Neuron (in vitro differentiated cells): ENCODE measurements around the gene KCNAB1.
"Not testable (repeated sequence)": the region's sequence is repeated elsewhere in the genome, so short reads cannot be mapped to it uniquely, and the experiment has no call there.

Experiments used
- H2AFZ ChIP-seq: one replicate; pipeline ENCODE4 v1.6.1; 2013; ENCODE audit warnings: low read depth, mild to moderate bottlenecking, inconsistent platforms, low read length, moderate library complexity
- H3K27me3 ChIP-seq: one replicate; pipeline ENCODE4 v1.6.1; 2013; ENCODE audit warnings: low read length; ENCODE audit not compliant: insufficient read depth
- H3K36me3 ChIP-seq: one replicate; pipeline ENCODE4 v1.6.1; 2013; ENCODE audit warnings: low read length; ENCODE audit not compliant: insufficient read depth
- H3K4me1 ChIP-seq: one replicate; pipeline ENCODE4 v1.6.1; 2013; ENCODE audit warnings: low read length; ENCODE audit not compliant: insufficient read depth
- H3K4me3 ChIP-seq: 2 replicates; pipeline ENCODE4 v1.5.1; 2013; ENCODE audit warnings: mild to moderate bottlenecking, low read length, moderate library complexity
- H3K9me3 ChIP-seq: one replicate; pipeline ENCODE4 v1.6.1; 2013; ENCODE audit warnings: low read length

The KCNAB1 gene

GRCh38 chr3:156172536-156172935, 52.2 kb downstream of the KCNAB1 start:
- Histone ChIP-seq H3K27me3 (no peaks in the 10 kb centered on the region), H3K4me1 (no peaks in the 10 kb centered on the region), H3K9me3 (no peaks in the 10 kb centered on the region), H3K4me3 (no peak overlapping the region), H3K36me3 (no peaks in the 10 kb centered on the region), H2AFZ (no peak overlapping the region)

DNA sequence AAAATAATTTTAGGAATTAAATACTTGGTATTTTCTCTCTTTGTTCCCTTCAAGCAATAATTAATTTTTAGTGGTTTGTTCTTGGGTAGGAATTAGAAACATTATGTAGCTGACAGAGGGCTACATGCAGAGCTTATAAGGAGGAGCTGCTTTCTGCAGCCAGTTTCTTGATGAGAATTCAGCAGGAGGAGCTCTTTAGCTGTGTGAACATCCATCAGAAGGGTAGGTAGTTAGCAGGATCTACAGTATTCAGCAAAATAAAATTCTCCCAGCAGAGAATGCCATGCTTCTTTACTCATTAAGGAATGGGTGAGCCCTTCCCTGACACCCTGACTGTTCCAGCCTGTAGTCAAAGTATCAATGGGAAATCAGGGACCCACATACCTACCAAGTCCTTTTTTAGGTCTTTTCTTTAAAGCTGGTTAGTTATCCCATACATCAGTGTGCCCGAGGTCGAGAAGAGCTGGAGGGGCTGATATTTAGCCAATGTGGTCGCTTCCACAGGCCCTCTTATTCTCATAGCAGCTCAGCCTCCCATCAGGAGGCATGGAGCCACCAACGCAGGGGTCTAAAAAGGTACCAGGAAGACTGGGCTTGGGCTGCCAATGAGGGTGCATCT, 54.0 kb downstream of the KCNAB1 start:
- Histone ChIP-seq H2AFZ (no peak overlapping the region), H3K4me3 (no peak overlapping the region), H3K4me1 (no peaks in the 10 kb centered on the region), H3K27me3 (no peaks in the 10 kb centered on the region), H3K9me3 (no peaks in the 10 kb centered on the region), H3K36me3 (no peaks in the 10 kb centered on the region)

DNA sequence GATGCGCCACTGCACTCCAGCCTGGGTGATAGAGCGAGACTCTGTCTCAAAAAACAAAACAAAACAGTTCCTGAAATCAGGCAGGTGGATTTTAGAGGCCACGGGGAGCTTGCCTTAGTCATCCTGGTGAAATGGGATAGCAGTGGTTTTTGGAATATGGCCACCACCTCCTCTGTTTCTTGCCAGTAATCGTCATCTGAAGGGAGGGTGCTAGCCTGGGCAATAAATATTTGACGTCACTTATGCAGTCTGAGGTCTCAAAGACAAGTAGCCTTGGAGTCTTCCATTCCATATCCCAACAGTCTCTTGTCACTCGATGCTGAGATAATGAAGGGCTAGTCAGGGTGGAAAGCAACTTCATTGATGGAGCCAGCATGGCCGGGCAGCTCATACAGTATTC, 55.2 kb downstream of the KCNAB1 start:
- H3K27me3 ChIP-seq, result no peaks in the 10 kb centered on the region
- H2AFZ ChIP-seq, result no peak overlapping the region
- H3K9me3 ChIP-seq, result no peaks in the 10 kb centered on the region
- H3K4me1 ChIP-seq, result no peaks in the 10 kb centered on the region
- H3K4me3 ChIP-seq, result no peak overlapping the region
- H3K36me3 ChIP-seq, result no peaks in the 10 kb centered on the region

DNA sequence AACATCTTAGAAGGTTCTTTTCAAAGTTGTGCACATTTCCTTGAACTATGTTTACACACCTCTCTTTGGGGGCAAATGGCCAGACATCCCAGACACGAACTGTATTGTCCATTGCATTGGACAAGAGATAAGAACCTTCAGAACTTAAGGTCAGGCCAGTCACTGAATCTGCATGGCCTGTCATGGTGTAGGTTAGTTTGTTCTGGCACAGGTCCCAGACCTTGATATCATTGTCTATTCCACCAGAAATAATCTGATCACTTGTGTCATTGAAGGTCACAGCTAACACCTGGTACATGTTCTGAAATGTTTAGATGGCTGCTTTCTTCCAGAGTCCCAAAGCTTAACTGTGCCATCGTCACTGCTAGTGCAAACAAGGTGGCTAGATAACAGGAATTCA, 55.7 kb downstream of the KCNAB1 start:
- no peak overlapping the region for H3K4me3 ChIP-seq
- no peaks in the 10 kb centered on the region for H3K36me3 ChIP-seq
- no peaks in the 10 kb centered on the region for H3K9me3 ChIP-seq
- H3K27me3 ChIP-seq, result no peaks in the 10 kb centered on the region
- no peak overlapping the region for H2AFZ ChIP-seq
- no peaks in the 10 kb centered on the region for H3K4me1 ChIP-seq

GRCh38 chr3:156176629-156177210, 56.3 kb downstream of the KCNAB1 start:
- no peaks in the 10 kb centered on the region for H3K27me3 ChIP-seq
- no peak overlapping the region for H2AFZ ChIP-seq
- H3K9me3 ChIP-seq, result no peaks in the 10 kb centered on the region
- no peaks in the 10 kb centered on the region for H3K36me3 ChIP-seq
- no peak overlapping the region for H3K4me3 ChIP-seq
- no peaks in the 10 kb centered on the region for H3K4me1 ChIP-seq

GRCh38 chr3:156180077-156180476, 59.7 kb downstream of the KCNAB1 start:
- Histone ChIP-seq H2AFZ (no peak overlapping the region), H3K4me3 (no peak overlapping the region), H3K36me3 (no peaks in the 10 kb centered on the region), H3K9me3 (no peaks in the 10 kb centered on the region), H3K27me3 (no peaks in the 10 kb centered on the region), H3K4me1 (no peaks in the 10 kb centered on the region)

- H3K27me3 ChIP-seq, result no peaks in the 10 kb centered on the region
- no peaks in the 10 kb centered on the region for H3K36me3 ChIP-seq
- H3K9me3 ChIP-seq, result no peaks in the 10 kb centered on the region
- H3K4me3 ChIP-seq, result no peak overlapping the region
- H3K4me1 ChIP-seq, result no peaks in the 10 kb centered on the region
- H2AFZ ChIP-seq, result no peak overlapping the region
These were observed 61.1 kb downstream of the KCNAB1 start for GRCh38 chr3:156181509-156181908.

- Histone ChIP-seq H3K36me3 (no peaks in the 10 kb centered on the region), H2AFZ (no peak overlapping the region), H3K27me3 (no peaks in the 10 kb centered on the region), H3K9me3 (no peaks in the 10 kb centered on the region), H3K4me1 (no peaks in the 10 kb centered on the region), H3K4me3 (no peak overlapping the region)
These were observed 63.0 kb downstream of the KCNAB1 start for GRCh38 chr3:156183396-156183795.

GRCh38 chr3:156184156-156184555, 63.8 kb downstream of the KCNAB1 start:
- no peak overlapping the region for H3K4me3 ChIP-seq
- no peaks in the 10 kb centered on the region for H3K36me3 ChIP-seq
- H3K9me3 ChIP-seq, result no peaks in the 10 kb centered on the region
- H2AFZ ChIP-seq, result no peak overlapping the region
- no peaks in the 10 kb centered on the region for H3K4me1 ChIP-seq
- H3K27me3 ChIP-seq, result no peaks in the 10 kb centered on the region

GRCh38 chr3:156187146-156187769, 66.9 kb downstream of the KCNAB1 start:
- H2AFZ ChIP-seq, result no peak overlapping the region
- no peaks in the 10 kb centered on the region for H3K27me3 ChIP-seq
- H3K36me3 ChIP-seq, result no peaks in the 10 kb centered on the region
- H3K9me3 ChIP-seq, result no peaks in the 10 kb centered on the region
- no peaks in the 10 kb centered on the region for H3K4me1 ChIP-seq
- H3K4me3 ChIP-seq, result no peak overlapping the region

DNA sequence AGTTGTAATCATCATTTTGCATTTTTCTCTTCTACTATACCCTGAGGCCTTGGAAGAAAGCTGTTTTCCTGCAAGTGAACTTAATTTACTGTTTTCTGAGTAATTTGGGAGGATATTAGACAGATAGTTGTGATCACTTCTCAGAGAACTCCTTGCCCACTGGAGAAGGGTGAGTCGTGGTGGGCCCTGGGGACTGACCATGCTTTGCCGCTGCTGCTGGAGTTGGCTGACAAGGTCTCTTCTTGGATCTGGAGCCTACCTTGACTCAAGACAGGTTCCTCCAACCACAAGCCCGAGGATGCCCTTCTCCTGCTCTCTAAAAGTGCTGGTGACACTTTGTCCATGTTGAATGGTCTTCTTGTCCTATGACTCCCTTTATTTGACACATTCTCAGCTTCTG, 68.4 kb downstream of the KCNAB1 start:
- Histone ChIP-seq H3K4me3 (no peak overlapping the region), H3K27me3 (no peaks in the 10 kb centered on the region), H2AFZ (no peak overlapping the region), H3K4me1 (no peaks in the 10 kb centered on the region), H3K36me3 (no peaks in the 10 kb centered on the region), H3K9me3 (no peaks in the 10 kb centered on the region)

DNA sequence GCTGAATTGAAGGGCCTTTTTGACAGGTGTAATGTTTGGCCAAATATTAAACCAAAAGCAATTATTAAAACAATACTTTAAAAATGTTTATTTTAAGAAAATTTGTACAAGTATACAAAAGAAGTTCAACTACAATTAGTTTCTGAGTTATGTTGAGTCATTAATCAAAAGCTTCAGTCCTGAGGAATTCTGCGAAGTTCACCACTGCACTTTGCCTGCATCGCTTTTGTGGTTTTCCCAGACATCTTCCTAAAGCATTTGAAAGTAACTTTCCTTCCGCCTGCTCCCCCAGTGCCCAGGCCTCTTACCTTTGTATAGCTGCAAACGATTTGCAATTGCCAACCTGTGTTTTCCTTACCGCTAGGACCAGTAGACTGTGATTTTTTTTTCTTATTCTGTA, 69.5 kb downstream of the KCNAB1 start:
- no peak overlapping the region for H3K4me3 ChIP-seq
- no peaks in the 10 kb centered on the region for H3K36me3 ChIP-seq
- H3K9me3 ChIP-seq, result no peaks in the 10 kb centered on the region
- H2AFZ ChIP-seq, result no peak overlapping the region
- no peaks in the 10 kb centered on the region for H3K4me1 ChIP-seq
- H3K27me3 ChIP-seq, result no peaks in the 10 kb centered on the region

- not testable (repeated sequence) for H3K4me3 ChIP-seq, H3K4me1 ChIP-seq, H3K36me3 ChIP-seq, H3K9me3 ChIP-seq, H2AFZ ChIP-seq, H3K27me3 ChIP-seq
These were observed 74.6 kb downstream of the KCNAB1 start for GRCh38 chr3:156194945-156195344.

- not testable (repeated sequence) for H3K9me3 ChIP-seq, H3K36me3 ChIP-seq, H3K4me3 ChIP-seq, H2AFZ ChIP-seq, H3K4me1 ChIP-seq, H3K27me3 ChIP-seq
These were observed 76.8 kb downstream of the KCNAB1 start for GRCh38 chr3:156197152-156197551.
